Lower leg skin (tissue), 3 donors: ENCODE data around the gene LRRC49.
"Not testable (repeated sequence)": the region's sequence is repeated elsewhere in the genome, so short reads cannot be mapped to it uniquely, and the experiment has no call there.

Experiments
- CTCF ChIP-seq, 3 donors: fragments of 450-650 bp; IDR thresholded peaks; one replicate each; pipeline ENCODE4 v1.5.1; 2016; ENCODE audit warnings: antibody characterized with exemption in 3 of 3, mild to moderate bottlenecking in 3 of 3, moderate library complexity in 2 of 3
- POLR2A ChIP-seq, 2 donors: fragments of 450-650 bp; IDR thresholded peaks; one replicate each; pipeline ENCODE4 v1.6.1; 2016 to 2017; ENCODE audit warnings: antibody characterized with exemption in 2 of 2, mild to moderate bottlenecking in 1 of 2, moderate library complexity in 1 of 2

DNA sequence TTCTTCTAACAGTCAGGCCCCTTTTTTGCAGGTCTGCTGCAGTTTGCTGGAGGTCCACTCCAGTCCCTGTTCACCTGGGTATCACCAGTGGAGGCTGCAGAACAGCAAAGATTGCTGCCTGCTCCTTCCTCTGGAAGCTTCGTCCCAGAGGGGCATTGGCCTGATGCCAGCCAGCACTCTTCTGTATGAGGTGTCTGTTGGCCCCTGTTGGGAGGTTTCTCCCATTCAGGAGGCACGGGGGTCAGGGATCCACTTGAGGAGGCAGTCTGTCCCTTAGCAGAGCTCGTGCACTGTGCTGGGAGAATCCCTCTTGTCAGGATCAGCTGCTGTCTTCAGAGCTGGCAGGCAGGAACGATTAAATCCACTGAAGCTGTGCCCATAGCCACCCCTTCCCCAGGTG lies 138.6 kb downstream of the LRRC49 start:
- not testable (repeated sequence) for TF ChIP-seq CTCF, POLR2A (IDR thresholded peaks at IDR 0.05)
